ENCODE data around the gene PKNOX1.
"Not testable (repeated sequence)": the region's sequence is repeated elsewhere in the genome, so short reads cannot be mapped to it uniquely, and the experiment has no call there.

DNA sequence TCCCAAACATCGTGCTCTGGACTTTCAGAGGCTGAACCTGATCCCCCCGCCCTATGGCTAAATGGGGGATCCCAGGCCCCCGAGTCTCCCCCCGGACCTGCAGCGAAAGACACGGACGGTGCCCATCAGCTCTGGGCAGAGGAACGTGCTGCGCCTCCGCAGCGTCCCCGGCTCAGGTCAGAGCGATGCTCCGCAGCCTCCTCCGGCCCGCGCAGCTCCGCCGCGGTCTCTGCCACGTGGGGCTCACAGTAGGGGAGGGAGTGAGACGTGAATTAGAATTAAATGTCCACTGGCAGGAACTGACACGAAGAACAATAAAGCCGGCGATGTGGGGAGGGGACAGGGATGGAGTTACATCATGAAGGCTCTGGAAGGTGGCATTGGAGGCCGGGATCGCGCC, 102.3 kb downstream of the PKNOX1 start:
- TF ChIP-seq, protein P1, sequence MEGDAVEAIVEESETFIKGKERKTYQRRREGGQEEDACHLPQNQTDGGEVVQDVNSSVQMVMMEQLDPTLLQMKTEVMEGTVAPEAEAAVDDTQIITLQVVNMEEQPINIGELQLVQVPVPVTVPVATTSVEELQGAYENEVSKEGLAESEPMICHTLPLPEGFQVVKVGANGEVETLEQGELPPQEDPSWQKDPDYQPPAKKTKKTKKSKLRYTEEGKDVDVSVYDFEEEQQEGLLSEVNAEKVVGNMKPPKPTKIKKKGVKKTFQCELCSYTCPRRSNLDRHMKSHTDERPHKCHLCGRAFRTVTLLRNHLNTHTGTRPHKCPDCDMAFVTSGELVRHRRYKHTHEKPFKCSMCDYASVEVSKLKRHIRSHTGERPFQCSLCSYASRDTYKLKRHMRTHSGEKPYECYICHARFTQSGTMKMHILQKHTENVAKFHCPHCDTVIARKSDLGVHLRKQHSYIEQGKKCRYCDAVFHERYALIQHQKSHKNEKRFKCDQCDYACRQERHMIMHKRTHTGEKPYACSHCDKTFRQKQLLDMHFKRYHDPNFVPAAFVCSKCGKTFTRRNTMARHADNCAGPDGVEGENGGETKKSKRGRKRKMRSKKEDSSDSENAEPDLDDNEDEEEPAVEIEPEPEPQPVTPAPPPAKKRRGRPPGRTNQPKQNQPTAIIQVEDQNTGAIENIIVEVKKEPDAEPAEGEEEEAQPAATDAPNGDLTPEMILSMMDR (IDR thresholded peaks at IDR 0.05; ENCODE audit: low read depth, low read length) = not testable (repeated sequence)
- TF ChIP-seq POLR2A (IDR thresholded peaks at IDR 0.05; ENCODE audit: extremely low read depth, insufficient read length) = not testable (repeated sequence)

Data from NB4 (cell line).